ENCODE measurements around the gene OR13C2.

GRCh38 chr9:104568868-104569267, 36.6 kb downstream of the OR13C2 start, which contains the start of gene OR13C8:
- TF ChIP-seq EZH2phosphoT487 (IDR thresholded peaks at IDR 0.05; ENCODE audit: insufficient read depth, low read depth) (no peak), EZH2 (IDR thresholded peaks at IDR 0.05; ENCODE audit: insufficient read depth, poor library complexity, severe bottlenecking) (no peak)
